WTC11 (cell line): Measurements from ENCODE around the gene KIAA1671. TPM values are rescaled to one million over a fixed set of nuclear protein-coding genes. Genes with fewer than 3 reads are reported as not detected.

ENCODE experiments used
- ATAC-seq: fragments of 200-7000 bp; cut with Tn5 transposase; 2 replicates; pipeline ENCODE4 v1.10.0; 2021; ENCODE audit warnings: mild to moderate bottlenecking, moderate library complexity
- CTCF ChIA-PET: fragments of 300-600 bp; sonication (Branson Sonifier 250); formaldehyde crosslinking; loops from one replicate; lab custom pipeline; 2021; ENCODE audit warnings: antibody characterized with exemption; lab: Charles Lee
- POLR2A ChIA-PET: fragments of 350-600 bp; sonication (Branson Sonifier 250); formaldehyde crosslinking; loops from one replicate; lab custom pipeline; 2021; ENCODE audit warnings: antibody characterized with exemption; lab: Charles Lee
- DNase-seq: peaks from one replicate; pipeline ENCODE4 v3.0.0; 2021; ENCODE audit warnings: low spot score
- H3K27ac Mint-ChIP-seq: 2 replicates; pipeline ENCODE4 v1.8.0; 2021; ENCODE audit warnings: mixed read lengths
- H3K27me3 Mint-ChIP-seq: 2 replicates; pipeline ENCODE4 v1.8.0; 2021; ENCODE audit warnings: low read depth, mild to moderate bottlenecking, moderate library complexity, mixed read lengths
- H3K36me3 Mint-ChIP-seq: 2 replicates; pipeline ENCODE4 v1.8.0; 2021; ENCODE audit warnings: mixed read lengths
- H3K4me1 Mint-ChIP-seq: 2 replicates; pipeline ENCODE4 v1.8.0; 2022; ENCODE audit warnings: mixed read lengths
- H3K4me3 Mint-ChIP-seq: 2 replicates; pipeline ENCODE4 v1.8.0; 2021; ENCODE audit warnings: mild to moderate bottlenecking, moderate library complexity, mixed read lengths
- H3K9me3 Mint-ChIP-seq: 2 replicates; pipeline ENCODE4 v1.8.0; 2021; ENCODE audit warnings: mixed read lengths
- CBFB ChIP-seq: sonication (generic); formaldehyde crosslinking; IDR thresholded peaks from 2 replicates; pipeline ENCODE4 v1.8.1; 2022; ENCODE audit warnings: mild to moderate bottlenecking, low read depth, missing genetic modification reagents
- FOXJ3 ChIP-seq: sonication (generic); formaldehyde crosslinking; IDR thresholded peaks from 2 replicates; pipeline ENCODE4 v1.9.0; 2021; ENCODE audit warnings: missing genetic modification reagents, mild to moderate bottlenecking, borderline replicate concordance
- FOXK1 ChIP-seq: sonication (generic); formaldehyde crosslinking; IDR thresholded peaks from 2 replicates; pipeline ENCODE4 v1.8.0; 2022; ENCODE audit warnings: mild to moderate bottlenecking, moderate library complexity, missing genetic modification reagents
- HMGXB4 ChIP-seq: sonication (generic); formaldehyde crosslinking; IDR thresholded peaks from 2 replicates; pipeline ENCODE4 v1.8.1; 2023; ENCODE audit warnings: mild to moderate bottlenecking, moderate library complexity, missing genetic modification reagents
- IRF2 ChIP-seq: sonication (generic); formaldehyde crosslinking; IDR thresholded peaks from 2 replicates; pipeline ENCODE4 v1.8.0; 2022; ENCODE audit warnings: low read depth, missing genetic modification reagents, borderline replicate concordance
- MYBL2 ChIP-seq: sonication (generic); formaldehyde crosslinking; IDR thresholded peaks from 2 replicates; pipeline ENCODE4 v1.8.1; 2023; ENCODE audit warnings: mild to moderate bottlenecking, moderate library complexity, missing genetic modification reagents
- NR1H2 ChIP-seq: sonication (generic); formaldehyde crosslinking; IDR thresholded peaks from 2 replicates; pipeline ENCODE4 v1.9.0; 2021; ENCODE audit warnings: mild to moderate bottlenecking, moderate library complexity, missing genetic modification reagents
- SOX15 ChIP-seq: fragments of 250-450 bp; sonication (Bioruptor Pico); IDR thresholded peaks from 2 replicates; pipeline ENCODE4 v1.9.0; 2021; ENCODE audit warnings: mild to moderate bottlenecking
- TP53 ChIP-seq: sonication (generic); formaldehyde crosslinking; IDR thresholded peaks from 2 replicates; pipeline ENCODE4 v1.8.1; 2023; ENCODE audit warnings: mild to moderate bottlenecking, missing genetic modification reagents
- USF2 ChIP-seq: sonication (generic); formaldehyde crosslinking; IDR thresholded peaks from 2 replicates; pipeline ENCODE4 v1.8.1; 2023; ENCODE audit warnings: mild to moderate bottlenecking, missing genetic modification reagents, moderate library complexity
- ZBTB21 ChIP-seq: sonication (generic); formaldehyde crosslinking; IDR thresholded peaks from 2 replicates; pipeline ENCODE4 v1.8.1; 2023; ENCODE audit warnings: mild to moderate bottlenecking, missing genetic modification reagents, borderline replicate concordance
- ZBTB43 ChIP-seq: sonication (generic); formaldehyde crosslinking; IDR thresholded peaks from 2 replicates; pipeline ENCODE4 v1.8.1; 2023; ENCODE audit warnings: mild to moderate bottlenecking, missing genetic modification reagents
- ZMAT4 ChIP-seq: fragments of 250-450 bp; sonication (Bioruptor Pico); IDR thresholded peaks from 2 replicates; pipeline ENCODE4 v1.9.0; 2021; ENCODE audit warnings: mild to moderate bottlenecking
- ZNF138 ChIP-seq: sonication (generic); formaldehyde crosslinking; conservative IDR thresholded peaks from 2 replicates; pipeline ENCODE4 v1.8.1; 2022; ENCODE audit warnings: mild to moderate bottlenecking, moderate library complexity, missing genetic modification reagents
- ZNF232 ChIP-seq: sonication (generic); formaldehyde crosslinking; IDR thresholded peaks from 2 replicates; pipeline ENCODE4 v1.8.0; 2022; ENCODE audit warnings: mild to moderate bottlenecking, missing genetic modification reagents
- ZNF317 ChIP-seq: sonication (generic); formaldehyde crosslinking; IDR thresholded peaks from 2 replicates; pipeline ENCODE4 v1.8.1; 2023; ENCODE audit warnings: low read depth, mild to moderate bottlenecking, moderate library complexity, missing genetic modification reagents, borderline replicate concordance
- ZNF512 ChIP-seq: sonication (generic); formaldehyde crosslinking; IDR thresholded peaks from 2 replicates; pipeline ENCODE4 v1.8.1; 2022; ENCODE audit warnings: missing genetic modification reagents, borderline replicate concordance
- total RNA-seq: library from RNA; stranded (reverse); gene quantifications from 3 replicates; pipeline ENCODE4 v1.2.3, GENCODE V29; 2021

The KIAA1671 gene
- total RNA-seq, 1 experiment from 2014 or later, result 26.0 TPM

- Mint-ChIP-seq H3K27ac (no peak within 1 kb of the TSS), H3K9me3 (peaks cover 20% of the 10 kb centered on the region), H3K36me3 (no peaks in the 10 kb centered on the region), H3K27me3 (peaks cover 10% of the 10 kb centered on the region), H3K4me1 (no peaks in the 10 kb centered on the region), H3K4me3 (no peak within 1 kb of the TSS)
- DNase-seq (no peak), ATAC-seq (no peak)
- ChIA-PET CTCF (interaction anchor here (1.1 kb wide), 1 partner anchor 13 kb away, joined by 3 read pairs; no protein-coding TSS in a partner anchor), POLR2A (no interaction called here)
- no peak for TF ChIP-seq HMGXB4 (CRISPR knock-in tag)
- no peak for TF ChIP-seq SOX15
- TF ChIP-seq NR1H2, result no peak
- no peak for TF ChIP-seq ZNF232
- TF ChIP-seq TP53 (CRISPR knock-in tag), result no peak
- TF ChIP-seq ZBTB21 (CRISPR knock-in tag), result no peak
- TF ChIP-seq USF2, result no peak
- no peak for TF ChIP-seq ZNF317 (CRISPR knock-in tag)
Measured at GRCh38 chr22:25219211-25219689, 266.7 kb downstream of the KIAA1671 start, which contains the start of gene CRYBB2. Gene CRYBB2 (plus strand): TSS chr22:25219639. CDS start chr22:25221430, 1,791 bp downstream.

- DNase-seq, result no peak
- H3K9me3 Mint-ChIP-seq, result peaks cover 13% of the 10 kb centered on the region
- no peak for TF ChIP-seq ZBTB21 (CRISPR knock-in tag)
- TF ChIP-seq MYBL2 (CRISPR knock-in tag), result no peak
- no peak for TF ChIP-seq ZBTB43 (CRISPR knock-in tag)
- no peak for TF ChIP-seq ZNF512
- H3K4me1 Mint-ChIP-seq, result no peaks in the 10 kb centered on the region
- peaks cover 10% of the 10 kb centered on the region for H3K27me3 Mint-ChIP-seq
- ChIA-PET CTCF (no interaction called here), POLR2A (no interaction called here)
- H3K4me3 Mint-ChIP-seq, result no peak overlapping the region
- no peak overlapping the region for H3K27ac Mint-ChIP-seq
- no peaks in the 10 kb centered on the region for H3K36me3 Mint-ChIP-seq
- no peak for ATAC-seq
Measured at GRCh38 chr22:25219948-25220442, 267.5 kb downstream of the KIAA1671 start.

GRCh38 chr22:25221790-25222189 is 269.3 kb downstream of the KIAA1671 start:
- CTCF ChIA-PET, result no interaction called here
- POLR2A ChIA-PET, result no interaction called here
- no peak overlapping the region for H3K4me3 Mint-ChIP-seq
- H3K27me3 Mint-ChIP-seq, result no peaks in the 10 kb centered on the region; the same call in none of the 2 replicates
- no peak for ATAC-seq
- H3K36me3 Mint-ChIP-seq, result no peaks in the 10 kb centered on the region
- no peak for DNase-seq
- H3K4me1 Mint-ChIP-seq, result no peaks in the 10 kb centered on the region
- TF ChIP-seq ZNF138 (CRISPR knock-in tag), result no peak
- TF ChIP-seq IRF2 (CRISPR knock-in tag), result no peak
- TF ChIP-seq CBFB, result no peak
- TF ChIP-seq ZMAT4 (CRISPR knock-in tag), result no peak
- TF ChIP-seq FOXK1, result no peak
- TF ChIP-seq FOXJ3 (CRISPR knock-in tag), result no peak
- TF ChIP-seq, all 79 proteins: peak for 0
- H3K27ac Mint-ChIP-seq, result no peak overlapping the region
- H3K9me3 Mint-ChIP-seq, result no peaks in the 10 kb centered on the region
